ENCODE data around the gene ICOSLG. TPM values are rescaled to one million over a fixed set of nuclear protein-coding genes. Genes with fewer than 3 reads are reported as not detected.
"Not testable (repeated sequence)": the region's sequence is repeated elsewhere in the genome, so short reads cannot be mapped to it uniquely, and the experiment has no call there.

ICOSLG gene
- total RNA-seq, 5 donors from 2014 or later (not counting 1 experiment from before 2014, with no cell fraction given), result 7.9 to 16.7 (median 10.1) TPM

GRCh38 chr21:44207860-44208646, 32.7 kb downstream of the ICOSLG start:
- DNase-seq; H3K4me1 Mint-ChIP-seq; H3K9me3 Mint-ChIP-seq; POLR2A ChIA-PET; H3K4me3 Mint-ChIP-seq; H3K27me3 Mint-ChIP-seq; H3K4me3 ChIP-seq (ENCODE audit: control insufficient read depth in 1 of 2, extremely low read depth in 1 of 2, low read length in 1 of 2); H3K27ac Mint-ChIP-seq; H3K27me3 ChIP-seq (replicated peaks in 1 of 2; ENCODE audit: control insufficient read depth in 2 of 2, extremely low read depth in 1 of 2, insufficient read depth in 2 of 2, low read length in 1 of 2); H3K27ac ChIP-seq (ENCODE audit: low read length); CTCF ChIA-PET; H3K9me3 ChIP-seq; H3K4me1 ChIP-seq (ENCODE audit: control insufficient read depth in 1 of 2, extremely low read depth in 1 of 2, insufficient read depth in 2 of 2, low read length in 2 of 2); H3K36me3 ChIP-seq (ENCODE audit: control insufficient read depth in 2 of 2, extremely low read depth in 1 of 2, insufficient read depth in 1 of 2, low read length in 1 of 2); H3K36me3 Mint-ChIP-seq: not testable (repeated sequence)
- peak in 3 of 4 experiments; percentile 44 to 62 (median 56) for ATAC-seq (replicated peaks in 1 of 4)
- no CpG with 5 or more reads among the region's 15 CpGs for WGBS (ENCODE audit: insufficient coverage)

- H3K27me3 Mint-ChIP-seq; DNase-seq; H3K27ac Mint-ChIP-seq; CTCF ChIA-PET; H3K4me3 ChIP-seq (ENCODE audit: control insufficient read depth in 1 of 2, extremely low read depth in 1 of 2, low read length in 1 of 2); H3K27me3 ChIP-seq (replicated peaks in 1 of 2; ENCODE audit: control insufficient read depth in 2 of 2, extremely low read depth in 1 of 2, insufficient read depth in 2 of 2, low read length in 1 of 2); H3K27ac ChIP-seq (ENCODE audit: low read length); H3K4me3 Mint-ChIP-seq; H3K9me3 ChIP-seq; H3K9me3 Mint-ChIP-seq; H3K36me3 Mint-ChIP-seq; H3K4me1 ChIP-seq (ENCODE audit: control insufficient read depth in 1 of 2, extremely low read depth in 1 of 2, insufficient read depth in 2 of 2, low read length in 2 of 2); H3K36me3 ChIP-seq (ENCODE audit: control insufficient read depth in 2 of 2, extremely low read depth in 1 of 2, insufficient read depth in 1 of 2, low read length in 1 of 2); H3K4me1 Mint-ChIP-seq; POLR2A ChIA-PET: not testable (repeated sequence)
- no CpG with 5 or more reads among the region's 33 CpGs for WGBS (ENCODE audit: insufficient coverage)
- ATAC-seq (replicated peaks in 1 of 4), result peak; percentile 83 to 93 (median 88)
These were observed 33.8 kb downstream of the ICOSLG start for GRCh38 chr21:44206698-44207676.

- H3K9me3 Mint-ChIP-seq; H3K9me3 ChIP-seq; H3K36me3 Mint-ChIP-seq; CTCF ChIA-PET; H3K4me1 Mint-ChIP-seq; POLR2A ChIA-PET; H3K27ac ChIP-seq (ENCODE audit: low read length); H3K27me3 ChIP-seq (replicated peaks in 1 of 2; ENCODE audit: control insufficient read depth in 2 of 2, extremely low read depth in 1 of 2, insufficient read depth in 2 of 2, low read length in 1 of 2); H3K4me3 Mint-ChIP-seq; H3K27ac Mint-ChIP-seq; H3K36me3 ChIP-seq (ENCODE audit: control insufficient read depth in 2 of 2, extremely low read depth in 1 of 2, insufficient read depth in 1 of 2, low read length in 1 of 2); H3K4me1 ChIP-seq (ENCODE audit: control insufficient read depth in 1 of 2, extremely low read depth in 1 of 2, insufficient read depth in 2 of 2, low read length in 2 of 2); H3K27me3 Mint-ChIP-seq; H3K4me3 ChIP-seq (ENCODE audit: control insufficient read depth in 1 of 2, extremely low read depth in 1 of 2, low read length in 1 of 2); ATAC-seq (replicated peaks in 1 of 4); DNase-seq: not testable (repeated sequence)
- WGBS (ENCODE audit: insufficient coverage), result no CpG with 5 or more reads among the region's 24 CpGs
These were observed 34.6 kb downstream of the ICOSLG start for GRCh38 chr21:44206187-44206586.

GRCh38 chr21:44202590-44203299, 38.0 kb downstream of the ICOSLG start:
- H3K9me3 ChIP-seq; POLR2A ChIA-PET; H3K27ac Mint-ChIP-seq; H3K4me3 Mint-ChIP-seq; H3K27me3 ChIP-seq (replicated peaks in 1 of 2; ENCODE audit: control insufficient read depth in 2 of 2, extremely low read depth in 1 of 2, insufficient read depth in 2 of 2, low read length in 1 of 2); H3K4me3 ChIP-seq (ENCODE audit: control insufficient read depth in 1 of 2, extremely low read depth in 1 of 2, low read length in 1 of 2); H3K9me3 Mint-ChIP-seq; H3K27ac ChIP-seq (ENCODE audit: low read length); H3K36me3 ChIP-seq (ENCODE audit: control insufficient read depth in 2 of 2, extremely low read depth in 1 of 2, insufficient read depth in 1 of 2, low read length in 1 of 2); DNase-seq; ATAC-seq (replicated peaks in 1 of 4); H3K4me1 ChIP-seq (ENCODE audit: control insufficient read depth in 1 of 2, extremely low read depth in 1 of 2, insufficient read depth in 2 of 2, low read length in 2 of 2); H3K36me3 Mint-ChIP-seq; H3K27me3 Mint-ChIP-seq; H3K4me1 Mint-ChIP-seq; CTCF ChIA-PET: not testable (repeated sequence)
- WGBS (ENCODE audit: insufficient coverage), result no CpG with 5 or more reads among the region's 30 CpGs

GRCh38 chr21:44199997-44200396, 40.7 kb downstream of the ICOSLG start:
- H3K27me3 Mint-ChIP-seq; H3K27me3 ChIP-seq (replicated peaks in 1 of 2; ENCODE audit: control insufficient read depth in 2 of 2, extremely low read depth in 1 of 2, insufficient read depth in 2 of 2, low read length in 1 of 2); H3K36me3 Mint-ChIP-seq; POLR2A ChIA-PET; H3K9me3 ChIP-seq; CTCF ChIA-PET; H3K27ac Mint-ChIP-seq; H3K4me3 Mint-ChIP-seq; H3K4me1 ChIP-seq (ENCODE audit: control insufficient read depth in 1 of 2, extremely low read depth in 1 of 2, insufficient read depth in 2 of 2, low read length in 2 of 2); ATAC-seq (replicated peaks in 1 of 4); H3K27ac ChIP-seq (ENCODE audit: low read length); H3K4me1 Mint-ChIP-seq; H3K36me3 ChIP-seq (ENCODE audit: control insufficient read depth in 2 of 2, extremely low read depth in 1 of 2, insufficient read depth in 1 of 2, low read length in 1 of 2); DNase-seq; H3K4me3 ChIP-seq (ENCODE audit: control insufficient read depth in 1 of 2, extremely low read depth in 1 of 2, low read length in 1 of 2); H3K9me3 Mint-ChIP-seq: not testable (repeated sequence)
- 87% methylated on average over 5 of the region's 11 CpGs for WGBS (ENCODE audit: insufficient coverage)

- Histone ChIP-seq H3K27ac (ENCODE audit: low read length) (no peak overlapping the region), H3K27me3 (replicated peaks in 1 of 2; ENCODE audit: control insufficient read depth in 2 of 2, extremely low read depth in 1 of 2, insufficient read depth in 2 of 2, low read length in 1 of 2) (peaks cover 0 to 3% of the 10 kb centered on the region in 2 experiments), H3K9me3 (no peaks in the 10 kb centered on the region), H3K4me1 (ENCODE audit: control insufficient read depth in 1 of 2, extremely low read depth in 1 of 2, insufficient read depth in 2 of 2, low read length in 2 of 2) (peaks cover 0 to 4% of the 10 kb centered on the region in 2 experiments), H3K36me3 (ENCODE audit: control insufficient read depth in 2 of 2, extremely low read depth in 1 of 2, insufficient read depth in 1 of 2, low read length in 1 of 2) (no peaks in the 10 kb centered on the region), H3K4me3 (ENCODE audit: control insufficient read depth in 1 of 2, extremely low read depth in 1 of 2, low read length in 1 of 2) (no peak overlapping the region)
- Mint-ChIP-seq H3K4me1 (peaks cover 0 to 2% (median 0%) of the 10 kb centered on the region in 3 donors), H3K36me3 (no peaks in the 10 kb centered on the region), H3K4me3 (no peak overlapping the region), H3K9me3 (no peaks in the 10 kb centered on the region), H3K27ac (no peak overlapping the region), H3K27me3 (no peaks in the 10 kb centered on the region)
- ChIA-PET POLR2A (no interaction called here), CTCF (no interaction called here)
- 69% methylated on average over 4 of the region's 15 CpGs for WGBS (ENCODE audit: insufficient coverage)
- DNase-seq, result no peak
- no peak for ATAC-seq (replicated peaks in 1 of 4)
These were observed 41.3 kb downstream of the ICOSLG start for GRCh38 chr21:44199448-44199847.
